Cardiac fibroblast (primary cell): ENCODE data around the gene UGGT2.
"Not testable (repeated sequence)": the region's sequence is repeated elsewhere in the genome, so short reads cannot be mapped to it uniquely, and the experiment has no call there.

Experiments used
- DNase-seq, 2 donors: peaks; one replicate each; pipeline versions ENCODE4 v3.0.0 to v3.0.0-alpha.2; 2010; ENCODE audit warnings: low read depth in 2 of 2
- H3K4me3 ChIP-seq, 2 donors: replicated peaks in 1 of 2; 1 replicate in 1 of 2; 2 replicates in 1 of 2; pipeline ENCODE4 v1.5.1; 2011; ENCODE audit warnings: low read depth in 2 of 2, low read length in 2 of 2, mild to moderate bottlenecking in 2 of 2, moderate library complexity in 1 of 2
- CTCF ChIP-seq: IDR thresholded peaks from one replicate; pipeline ENCODE4 v1.5.1; 2011; ENCODE audit warnings: low read depth, mild to moderate bottlenecking, low read length, inconsistent platforms

Gene UGGT2

GRCh38 chr13:95865080-95865615 is 188.1 kb downstream of the UGGT2 start:
- no peak for DNase-seq
- TF ChIP-seq CTCF: no peak

GRCh38 chr13:95862408-95862807 is 190.8 kb downstream of the UGGT2 start:
- H3K4me3 ChIP-seq: no peak overlapping the region
- DNase-seq: peak in 1 of 2 donors; percentile 4
- no peak for TF ChIP-seq CTCF

More at GRCh38 chr13:95865080-95865615, 188.1 kb downstream of the UGGT2 start:
- H3K4me3 ChIP-seq: no peak overlapping the region

- no peak overlapping the region for H3K4me3 ChIP-seq
- TF ChIP-seq CTCF: no peak
- no peak for DNase-seq
These were observed 191.9 kb downstream of the UGGT2 start for GRCh38 chr13:95861296-95861695.

- peak; percentile 85 to 87 for DNase-seq
- H3K4me3 ChIP-seq: no peak overlapping the region
- no peak for TF ChIP-seq CTCF
These were observed 194.7 kb downstream of the UGGT2 start for GRCh38 chr13:95858286-95859075.

- not testable (repeated sequence) for DNase-seq, H3K4me3 ChIP-seq
These were observed 207.5 kb downstream of the UGGT2 start for GRCh38 chr13:95845656-95846055.

- no peak overlapping the region for H3K4me3 ChIP-seq
- TF ChIP-seq CTCF: no peak
- DNase-seq: no peak
These were observed 210.3 kb downstream of the UGGT2 start for GRCh38 chr13:95842898-95843297.

GRCh38 chr13:95841894-95842293 is 211.3 kb downstream of the UGGT2 start:
- no peak overlapping the region for H3K4me3 ChIP-seq
- no peak for TF ChIP-seq CTCF
- DNase-seq: no peak
